ENCODE results near the gene MPO. TPM values are rescaled to one million over a fixed set of nuclear protein-coding genes. Genes with fewer than 3 reads are reported as not detected.

The MPO gene
- total RNA-seq, 4 donors from 2014 or later: 0.19 to 0.84 TPM; not detected in 2

DNA sequence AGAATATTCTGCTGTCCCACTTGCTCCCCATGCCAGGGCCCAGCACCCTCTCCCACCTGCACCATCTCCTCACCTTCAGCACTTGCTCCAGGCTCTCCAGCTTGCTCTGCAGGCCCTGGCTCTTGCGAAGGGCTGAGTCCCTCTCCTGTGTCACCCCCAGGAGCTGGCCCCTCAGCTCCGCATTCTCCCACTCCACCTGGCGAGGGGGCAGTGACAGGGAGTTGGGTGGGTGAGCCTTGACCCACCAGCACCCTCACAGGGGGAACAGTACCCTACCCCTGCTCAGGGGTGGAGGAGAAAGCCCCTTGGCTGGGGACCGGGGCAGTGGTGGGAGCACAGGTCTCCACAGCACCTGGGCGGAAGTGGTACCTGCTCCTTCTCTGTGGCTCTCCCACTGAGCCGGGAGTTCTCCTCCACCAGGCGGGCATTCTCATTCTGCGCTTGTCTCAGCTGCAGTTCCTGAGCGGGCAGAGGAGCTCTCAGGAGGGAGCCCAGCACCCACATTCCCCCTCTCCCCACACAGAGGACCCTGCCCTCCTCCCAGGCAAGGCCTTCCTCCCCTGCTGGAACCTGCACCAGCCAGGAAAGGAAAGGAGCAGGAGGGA lies 41.9 kb upstream of the MPO start:
- no peak for DNase-seq (ENCODE audit: low spot score)
- TF ChIP-seq, protein P1, sequence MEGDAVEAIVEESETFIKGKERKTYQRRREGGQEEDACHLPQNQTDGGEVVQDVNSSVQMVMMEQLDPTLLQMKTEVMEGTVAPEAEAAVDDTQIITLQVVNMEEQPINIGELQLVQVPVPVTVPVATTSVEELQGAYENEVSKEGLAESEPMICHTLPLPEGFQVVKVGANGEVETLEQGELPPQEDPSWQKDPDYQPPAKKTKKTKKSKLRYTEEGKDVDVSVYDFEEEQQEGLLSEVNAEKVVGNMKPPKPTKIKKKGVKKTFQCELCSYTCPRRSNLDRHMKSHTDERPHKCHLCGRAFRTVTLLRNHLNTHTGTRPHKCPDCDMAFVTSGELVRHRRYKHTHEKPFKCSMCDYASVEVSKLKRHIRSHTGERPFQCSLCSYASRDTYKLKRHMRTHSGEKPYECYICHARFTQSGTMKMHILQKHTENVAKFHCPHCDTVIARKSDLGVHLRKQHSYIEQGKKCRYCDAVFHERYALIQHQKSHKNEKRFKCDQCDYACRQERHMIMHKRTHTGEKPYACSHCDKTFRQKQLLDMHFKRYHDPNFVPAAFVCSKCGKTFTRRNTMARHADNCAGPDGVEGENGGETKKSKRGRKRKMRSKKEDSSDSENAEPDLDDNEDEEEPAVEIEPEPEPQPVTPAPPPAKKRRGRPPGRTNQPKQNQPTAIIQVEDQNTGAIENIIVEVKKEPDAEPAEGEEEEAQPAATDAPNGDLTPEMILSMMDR (IDR thresholded peaks at IDR 0.05): no peak
- no peak for ATAC-seq (ENCODE audit: low FRiP score)

DNA sequence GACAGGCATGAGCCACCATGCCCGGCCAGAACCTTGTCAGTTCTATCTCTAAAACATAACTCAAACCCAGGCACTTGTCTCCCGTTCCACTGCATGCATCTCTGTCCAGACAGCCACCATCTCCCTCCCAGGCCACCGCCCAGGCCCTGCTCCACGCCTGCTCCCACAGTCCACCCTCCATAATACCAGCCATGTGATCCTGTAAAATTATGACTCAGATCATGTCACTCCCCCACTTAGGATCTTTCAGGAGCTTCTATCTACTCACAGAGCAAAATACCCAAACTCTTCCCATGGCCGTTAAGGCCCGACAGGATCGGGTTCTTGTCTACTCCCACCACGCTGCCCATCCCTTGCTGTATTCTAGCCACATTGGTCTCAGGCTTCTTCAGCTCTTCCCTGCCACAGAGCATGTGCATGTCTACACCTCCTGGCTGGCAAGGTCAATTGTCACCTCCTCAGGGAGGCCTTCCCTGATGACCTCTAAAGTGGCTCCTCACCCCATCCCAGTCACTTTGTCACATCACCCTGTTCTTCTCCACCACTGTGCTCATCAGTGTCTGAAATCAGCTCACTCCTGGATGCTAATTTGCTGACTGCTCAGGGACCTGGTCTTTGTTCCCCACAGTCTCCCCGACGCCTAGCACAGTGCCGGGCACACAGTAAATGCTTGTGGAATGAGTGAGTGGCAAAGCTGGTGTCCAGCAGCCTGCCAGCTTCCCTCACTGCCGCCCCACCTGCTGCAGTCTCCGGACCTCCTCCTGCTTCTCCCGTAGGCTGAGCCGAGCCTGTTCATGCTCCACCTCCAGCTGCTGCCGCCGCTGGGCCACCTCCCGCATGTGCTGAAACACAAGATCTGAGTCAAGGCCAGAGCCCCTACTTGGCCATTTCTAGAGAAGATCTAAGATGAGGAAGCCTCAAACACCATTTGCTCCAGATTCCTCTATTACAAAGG lies 41.1 kb upstream of the MPO start:
- ATAC-seq (ENCODE audit: low FRiP score) (no peak), DNase-seq (ENCODE audit: low spot score) (no peak)

DNA sequence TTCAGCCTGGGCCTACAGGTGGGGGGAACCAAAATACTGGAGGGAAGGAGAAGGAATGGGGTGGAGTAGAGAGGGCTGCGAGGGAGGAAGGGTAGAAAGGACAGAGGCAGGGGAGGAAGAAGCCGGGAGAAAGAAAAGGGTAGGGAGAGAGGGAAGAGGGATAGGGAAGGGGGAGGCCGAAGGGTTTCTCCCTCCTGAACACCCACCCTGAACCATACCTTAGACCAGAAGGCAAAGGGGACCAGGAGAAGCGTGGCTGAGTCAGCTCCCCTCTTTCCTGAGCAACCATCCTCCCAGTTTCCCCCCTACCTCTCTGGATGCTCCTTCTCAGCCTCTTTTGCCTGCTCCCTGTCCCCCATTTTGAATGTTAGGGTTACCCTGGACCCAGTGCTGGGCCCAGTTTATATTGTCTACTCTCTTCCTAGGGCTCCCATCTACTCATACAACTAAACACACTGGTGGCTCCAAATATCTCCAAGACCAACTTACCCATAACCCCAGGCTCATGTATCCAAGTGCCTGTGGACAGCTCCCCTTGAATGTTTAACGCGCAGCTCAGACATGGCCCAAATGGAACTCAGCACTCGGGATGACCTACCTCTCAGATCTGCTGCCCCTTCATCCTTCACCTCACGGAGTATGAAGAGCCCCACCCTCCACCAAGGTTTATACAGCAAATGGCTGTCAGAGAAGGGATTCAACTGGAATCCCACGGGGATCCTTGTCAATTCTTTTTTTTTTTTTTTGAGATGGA lies 40.0 kb upstream of the MPO start:
- DNase-seq (ENCODE audit: low spot score) (no peak), ATAC-seq (ENCODE audit: low FRiP score) (no peak)
- TF ChIP-seq, protein P1 (IDR thresholded peaks at IDR 0.05): no peak

More for the DNA sequence above, 41.1 kb upstream of the MPO start:
- TF ChIP-seq, protein P1 (IDR thresholded peaks at IDR 0.05): no peak

DNA sequence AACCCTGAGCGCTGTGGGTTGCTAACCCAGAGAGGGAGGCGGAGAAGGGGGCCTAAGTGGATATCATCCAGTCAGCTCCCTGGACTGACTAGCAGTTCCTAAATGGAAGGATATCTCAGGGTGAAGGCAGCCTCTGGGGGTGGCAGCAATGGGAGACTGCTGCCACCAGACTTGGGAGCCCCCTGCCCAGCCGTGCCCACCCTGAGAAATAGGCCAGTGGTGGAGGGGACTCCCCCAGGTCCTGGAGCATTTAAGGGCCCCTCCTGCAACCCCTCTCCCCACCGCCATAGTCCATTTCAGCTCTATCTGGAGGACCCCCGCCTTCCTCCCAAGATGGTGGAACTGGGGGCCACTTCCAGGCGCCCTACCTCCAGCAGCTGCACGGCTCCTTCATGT lies 39.4 kb upstream of the MPO start:
- ATAC-seq (ENCODE audit: low FRiP score) (no peak), DNase-seq (ENCODE audit: low spot score) (no peak)
- TF ChIP-seq, protein P1 (IDR thresholded peaks at IDR 0.05): no peak

DNA sequence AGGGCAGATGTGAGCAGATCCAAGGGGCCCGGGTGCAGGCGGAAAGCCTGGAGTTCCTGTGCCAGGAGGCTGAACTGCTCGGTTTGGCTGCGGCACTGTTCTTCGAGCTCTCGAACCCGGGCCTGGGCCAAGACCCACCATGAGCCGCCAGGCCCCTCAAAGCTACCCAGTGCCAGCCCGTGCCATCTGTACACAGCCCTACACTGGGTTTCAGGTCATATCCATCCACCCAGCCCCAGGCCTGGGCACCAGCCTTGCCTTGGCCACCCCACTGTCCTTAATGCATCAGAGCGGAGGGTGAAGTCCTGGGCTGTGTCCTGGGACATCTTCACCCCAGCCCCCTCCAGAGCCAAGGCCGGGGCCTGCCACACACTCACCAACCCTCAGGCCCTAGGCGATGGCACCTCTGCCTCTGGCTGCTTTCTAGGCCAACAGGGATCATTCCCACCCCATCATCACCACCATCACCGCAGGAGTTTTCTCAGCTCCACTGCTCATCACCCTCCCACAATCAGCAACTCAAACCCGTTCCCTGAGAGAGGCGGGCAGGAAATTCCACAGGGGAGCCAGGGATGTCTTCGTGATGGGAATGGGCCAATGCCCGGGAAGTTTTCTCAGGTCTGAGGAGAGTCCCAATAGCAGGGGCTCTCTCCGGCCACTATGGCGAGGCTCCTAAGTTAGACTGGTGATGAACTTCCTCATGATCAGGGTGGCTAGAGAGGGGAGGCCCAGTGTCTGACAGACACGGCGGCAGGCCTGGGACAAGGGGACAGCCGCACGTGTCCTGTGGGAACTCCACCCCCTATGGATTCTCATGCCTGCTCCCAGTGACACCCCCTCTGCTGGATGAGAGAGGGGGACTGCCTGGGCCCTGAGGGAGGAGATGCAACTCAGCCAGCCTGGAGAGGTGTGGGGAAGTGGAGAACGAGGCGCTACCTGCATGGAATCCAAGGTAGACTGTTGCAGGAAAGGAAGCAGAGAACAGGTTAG lies 38.7 kb upstream of the MPO start:
- ATAC-seq (ENCODE audit: low FRiP score) (no peak), DNase-seq (ENCODE audit: low spot score) (no peak)
- TF ChIP-seq, protein P1 (IDR thresholded peaks at IDR 0.05): no peak

DNA sequence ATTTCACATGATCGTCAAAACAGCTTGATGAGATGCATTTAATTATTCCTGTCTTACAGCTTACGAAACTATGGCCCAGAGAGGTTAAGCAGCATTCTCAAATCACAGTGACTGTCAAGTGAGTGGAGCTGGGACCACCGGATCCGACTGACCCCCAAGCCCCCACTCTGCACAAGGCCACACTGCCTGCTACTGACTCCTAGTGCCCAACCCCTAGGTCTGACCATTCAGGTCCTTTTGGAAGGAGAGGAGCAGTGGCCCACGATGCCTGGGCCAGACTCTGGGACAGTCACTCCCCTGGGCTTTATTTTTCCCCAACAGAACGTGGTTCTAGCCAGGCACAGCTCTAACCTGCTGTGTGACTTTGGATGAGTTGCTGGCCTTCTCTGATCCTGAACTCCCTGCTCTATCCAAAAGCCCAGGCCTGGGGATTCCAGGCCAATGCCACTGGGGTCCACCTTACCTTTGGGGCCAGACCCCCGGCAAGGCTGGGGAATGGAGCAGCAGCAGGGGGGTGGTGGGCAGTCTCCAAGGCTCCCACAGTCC lies 38.0 kb upstream of the MPO start:
- ATAC-seq (ENCODE audit: low FRiP score) (no peak), DNase-seq (ENCODE audit: low spot score) (no peak)

More for the DNA sequence above, 38.0 kb upstream of the MPO start:
- TF ChIP-seq, protein P1 (IDR thresholded peaks at IDR 0.05): no peak
